Measurements from ENCODE around the gene APMAP. TPM values are rescaled to one million over a fixed set of nuclear protein-coding genes. Genes with fewer than 3 reads are reported as not detected.
"Not testable (repeated sequence)": the region's sequence is repeated elsewhere in the genome, so short reads cannot be mapped to it uniquely, and the experiment has no call there.

Gene APMAP
- total RNA-seq, 1 donor from 2014 or later: 29.7 TPM

DNA sequence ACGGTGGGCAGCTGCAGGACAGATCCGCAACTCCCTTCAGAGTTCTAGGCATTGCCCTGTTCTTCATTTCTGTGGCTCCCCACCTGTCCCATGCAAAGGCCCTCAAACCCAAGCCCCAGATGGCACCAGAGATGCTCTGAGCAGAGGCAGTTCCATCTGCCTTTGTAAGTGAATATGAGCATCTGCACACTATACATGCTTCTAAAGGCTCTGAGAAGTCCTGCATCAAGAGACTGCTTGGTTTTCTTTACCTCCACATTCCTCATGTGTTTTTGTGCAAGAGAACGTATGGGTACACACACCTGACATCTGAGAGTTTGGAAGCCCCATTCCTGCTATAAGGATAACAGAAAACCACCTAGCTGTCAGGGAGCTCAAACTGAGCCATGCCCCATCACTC lies 57.8 kb downstream of the APMAP start:
- Histone ChIP-seq H3K27ac (no peak overlapping the region), H3K27me3 (no peaks in the 10 kb centered on the region), H3K4me1 (peaks cover 6% of the 10 kb centered on the region), H3K9me3 (no peaks in the 10 kb centered on the region), H3K36me3 (no peaks in the 10 kb centered on the region), H3K4me3 (no peak overlapping the region)
- TF ChIP-seq, protein P1, sequence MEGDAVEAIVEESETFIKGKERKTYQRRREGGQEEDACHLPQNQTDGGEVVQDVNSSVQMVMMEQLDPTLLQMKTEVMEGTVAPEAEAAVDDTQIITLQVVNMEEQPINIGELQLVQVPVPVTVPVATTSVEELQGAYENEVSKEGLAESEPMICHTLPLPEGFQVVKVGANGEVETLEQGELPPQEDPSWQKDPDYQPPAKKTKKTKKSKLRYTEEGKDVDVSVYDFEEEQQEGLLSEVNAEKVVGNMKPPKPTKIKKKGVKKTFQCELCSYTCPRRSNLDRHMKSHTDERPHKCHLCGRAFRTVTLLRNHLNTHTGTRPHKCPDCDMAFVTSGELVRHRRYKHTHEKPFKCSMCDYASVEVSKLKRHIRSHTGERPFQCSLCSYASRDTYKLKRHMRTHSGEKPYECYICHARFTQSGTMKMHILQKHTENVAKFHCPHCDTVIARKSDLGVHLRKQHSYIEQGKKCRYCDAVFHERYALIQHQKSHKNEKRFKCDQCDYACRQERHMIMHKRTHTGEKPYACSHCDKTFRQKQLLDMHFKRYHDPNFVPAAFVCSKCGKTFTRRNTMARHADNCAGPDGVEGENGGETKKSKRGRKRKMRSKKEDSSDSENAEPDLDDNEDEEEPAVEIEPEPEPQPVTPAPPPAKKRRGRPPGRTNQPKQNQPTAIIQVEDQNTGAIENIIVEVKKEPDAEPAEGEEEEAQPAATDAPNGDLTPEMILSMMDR (IDR thresholded peaks at IDR 0.05): no peak
- TF ChIP-seq POLR2AphosphoS5 (IDR thresholded peaks at IDR 0.05; ENCODE audit: insufficient read depth in 1 of 2, low read depth in 1 of 2) (no peak), POLR2A (IDR thresholded peaks at IDR 0.05) (no peak)
- peak in 1 of 2 donors; percentile 52 for DNase-seq (ENCODE audit: extremely low spot score in 2 of 2)
- intact Hi-C loops (cut with DNase I): no loop called here

DNA sequence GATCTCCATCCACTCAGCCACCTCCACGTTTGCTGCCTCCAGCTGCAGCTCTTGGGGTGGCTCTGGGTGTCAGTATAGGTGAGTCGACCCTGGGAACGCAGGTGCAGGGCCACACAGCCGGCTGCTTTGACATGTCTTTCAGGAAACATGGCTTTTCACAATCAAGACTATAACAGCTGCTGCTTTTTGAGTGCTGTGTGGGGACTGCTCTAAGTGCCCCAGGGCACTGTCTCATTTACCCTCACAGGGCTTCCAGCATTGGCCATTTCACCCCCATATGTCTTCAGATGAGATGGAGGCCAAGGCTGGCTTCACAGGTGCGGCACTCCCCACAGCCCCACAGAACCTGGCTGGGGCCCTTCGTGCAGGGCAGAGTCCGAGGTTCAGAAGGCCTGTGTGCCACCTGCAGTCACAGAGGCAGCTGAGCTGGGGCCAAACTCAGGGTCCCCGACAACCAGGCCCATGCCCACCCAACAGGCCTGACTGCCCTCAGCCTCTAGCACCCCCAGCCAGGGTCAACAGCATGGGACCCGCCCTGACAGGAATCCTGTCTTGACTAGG lies 58.4 kb downstream of the APMAP start:
- no peak for TF ChIP-seq POLR2A (IDR thresholded peaks at IDR 0.05)
- TF ChIP-seq, protein P1 (IDR thresholded peaks at IDR 0.05): no peak
- no peak for TF ChIP-seq POLR2AphosphoS5 (IDR thresholded peaks at IDR 0.05; ENCODE audit: insufficient read depth in 1 of 2, low read depth in 1 of 2)
- Histone ChIP-seq H3K9me3 (no peaks in the 10 kb centered on the region), H3K4me1 (peaks cover 6% of the 10 kb centered on the region), H3K27me3 (no peaks in the 10 kb centered on the region), H3K4me3 (no peak overlapping the region), H3K27ac (no peak overlapping the region), H3K36me3 (no peaks in the 10 kb centered on the region)
- intact Hi-C loops (cut with DNase I): no loop called here
- DNase-seq (ENCODE audit: extremely low spot score in 2 of 2): peak; percentile 62 to 91

DNA sequence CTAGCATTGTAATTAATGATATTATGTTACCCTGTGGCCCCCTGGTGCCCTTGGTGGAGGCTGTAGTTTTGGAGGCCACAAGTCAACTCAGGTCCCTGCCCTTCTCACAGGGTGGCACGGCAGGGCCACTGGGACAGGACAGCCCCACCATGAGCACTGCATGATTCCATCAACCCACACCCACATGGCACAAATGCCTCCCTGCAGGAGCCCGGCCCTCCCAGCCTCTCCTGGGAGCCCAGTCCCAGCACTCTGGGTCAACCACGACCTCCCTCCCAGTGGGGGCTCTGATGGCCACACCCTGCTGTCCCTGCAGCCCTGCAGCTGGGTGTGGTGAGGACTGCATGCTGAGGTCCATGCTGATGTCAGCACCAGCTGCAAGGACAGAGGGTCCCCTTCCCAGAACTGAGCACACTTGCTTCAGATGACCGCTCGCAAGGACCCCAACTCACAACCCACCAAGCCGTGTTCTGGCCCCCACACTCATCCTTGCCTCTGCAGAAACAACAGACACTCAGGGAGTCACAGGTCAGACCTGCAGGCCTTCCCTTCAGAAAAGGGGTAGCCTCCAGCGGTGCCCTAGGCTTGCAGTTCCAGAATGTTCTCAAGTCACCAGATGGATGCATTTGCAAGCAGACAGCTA lies 59.2 kb downstream of the APMAP start:
- no peaks in the 10 kb centered on the region for H3K36me3 ChIP-seq

DNA sequence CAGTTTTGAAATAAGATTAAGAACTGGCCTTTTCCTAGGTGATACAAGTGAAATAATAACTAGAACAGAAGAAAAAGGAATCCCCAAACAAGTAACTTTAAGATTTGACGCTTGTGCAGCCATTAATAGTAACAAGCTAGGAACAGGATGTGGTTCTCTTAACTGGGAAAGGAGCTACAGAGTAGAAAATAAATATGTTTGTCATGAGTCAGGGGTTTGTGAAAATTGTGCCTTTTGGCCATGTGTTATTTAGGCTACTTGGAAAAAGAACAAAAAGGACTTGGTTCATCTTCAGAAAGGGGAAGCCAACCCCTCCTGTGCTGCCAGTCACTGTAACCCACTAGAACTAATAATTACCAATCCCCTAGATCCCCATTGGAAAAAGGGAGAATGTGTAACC lies 60.7 kb downstream of the APMAP start:
- intact Hi-C loops (cut with DNase I); DNase-seq (ENCODE audit: extremely low spot score in 2 of 2); H3K36me3 ChIP-seq; H3K27ac ChIP-seq; H3K9me3 ChIP-seq; H3K4me1 ChIP-seq; H3K27me3 ChIP-seq; H3K4me3 ChIP-seq: not testable (repeated sequence)

More for the DNA sequence above, 59.2 kb downstream of the APMAP start:
- H3K27ac ChIP-seq: no peak overlapping the region
- no peak overlapping the region for H3K4me3 ChIP-seq
- intact Hi-C loops (cut with DNase I): no loop called here
- no peaks in the 10 kb centered on the region for H3K9me3 ChIP-seq
- DNase-seq (ENCODE audit: extremely low spot score in 2 of 2): peak; percentile 65 to 82
- TF ChIP-seq POLR2A (IDR thresholded peaks at IDR 0.05) (no peak), POLR2AphosphoS5 (IDR thresholded peaks at IDR 0.05; ENCODE audit: insufficient read depth in 1 of 2, low read depth in 1 of 2) (no peak)
- TF ChIP-seq, protein P1 (IDR thresholded peaks at IDR 0.05): no peak
- no peaks in the 10 kb centered on the region for H3K27me3 ChIP-seq
- H3K4me1 ChIP-seq: peaks cover 6% of the 10 kb centered on the region

DNA sequence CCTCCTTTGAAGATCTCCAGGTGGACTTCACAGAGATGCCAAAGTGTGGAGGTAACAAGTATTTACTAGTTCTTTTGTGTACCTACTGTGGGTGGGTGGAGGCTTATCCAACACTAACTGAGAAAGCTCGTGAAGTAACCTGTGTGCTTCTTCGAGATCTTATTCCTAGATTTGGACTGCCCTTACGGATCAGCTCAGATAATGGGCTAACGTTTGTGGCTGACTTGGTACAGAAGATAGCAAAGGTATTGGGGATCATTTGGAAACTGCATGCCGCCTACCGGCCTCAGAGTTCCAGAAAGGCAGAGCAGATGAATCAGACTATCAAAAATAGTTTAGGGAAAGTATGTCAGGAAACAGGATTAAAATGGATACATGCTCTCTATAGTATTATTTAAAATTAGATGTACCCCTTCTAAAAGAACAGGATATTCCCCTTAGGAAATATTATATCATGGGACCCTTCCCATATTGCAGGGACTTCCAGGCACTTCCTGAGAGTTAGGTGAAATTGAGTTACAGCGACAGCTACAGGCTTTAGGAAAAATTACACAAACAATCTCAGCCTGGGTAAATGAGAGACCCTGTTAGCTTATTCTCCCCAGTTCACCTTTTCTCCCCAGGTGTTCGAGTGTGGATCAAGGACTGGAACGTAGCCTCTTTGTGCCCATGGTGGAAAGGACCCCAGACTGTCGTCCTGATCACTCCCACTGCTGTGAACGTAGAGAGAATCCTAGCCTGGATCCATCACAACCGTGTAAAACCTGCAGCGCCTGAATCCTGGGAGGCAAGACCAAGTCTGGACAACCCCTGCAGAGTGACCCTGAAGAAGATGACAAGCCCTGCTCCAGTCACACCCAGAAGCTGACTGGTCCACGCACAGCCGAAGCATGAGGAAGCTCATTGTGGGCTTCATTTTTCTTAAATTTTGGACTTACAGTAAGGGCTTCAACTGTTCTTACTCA lies 61.5 kb downstream of the APMAP start:
- peak; percentile 81 to 95 for DNase-seq (ENCODE audit: extremely low spot score in 2 of 2)
- H3K27ac ChIP-seq: not testable (repeated sequence)
- H3K4me3 ChIP-seq: peak overlapping the region in 1 of 2 donors; percentile 24

DNA sequence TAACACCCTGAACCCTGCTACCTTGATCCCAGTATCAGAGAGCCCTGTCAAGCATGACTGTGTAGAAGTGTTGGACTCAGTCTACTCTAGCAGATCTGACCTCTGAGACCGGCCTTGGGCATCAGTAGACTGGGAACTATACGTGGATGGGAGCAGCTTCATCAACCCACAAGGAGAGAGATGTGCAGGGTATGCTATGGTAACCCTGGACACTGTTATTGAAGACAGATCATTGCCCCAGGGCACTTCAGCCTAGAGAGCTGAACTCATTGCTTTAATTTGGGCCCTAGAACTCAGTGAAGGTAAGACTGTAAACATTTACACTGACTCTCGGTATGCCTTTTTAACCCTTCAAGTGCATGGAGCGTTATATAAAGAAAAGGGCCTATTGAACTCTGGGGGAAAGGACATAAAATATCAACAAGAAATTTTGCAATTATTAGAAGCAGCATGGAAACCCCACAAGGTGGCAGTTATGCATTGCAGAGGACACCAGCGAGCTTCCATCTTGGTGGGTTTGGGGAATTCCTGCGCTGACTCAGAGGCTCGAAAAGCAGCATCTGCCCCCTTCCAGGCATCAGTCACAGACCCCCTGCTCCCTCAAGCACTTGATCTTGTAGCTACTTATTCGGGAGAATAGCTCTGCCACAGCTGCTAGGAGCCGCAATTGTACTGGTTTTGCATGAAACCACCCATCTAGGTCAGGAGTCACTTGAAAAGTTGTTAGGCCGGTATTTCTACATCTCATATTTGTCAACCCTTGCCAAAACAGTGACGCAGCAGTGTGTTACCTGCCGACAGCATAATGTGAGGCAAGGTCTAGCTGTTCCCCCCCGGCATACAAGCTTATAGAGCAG lies 62.5 kb downstream of the APMAP start:
- peak; percentile 86 to 96 for DNase-seq (ENCODE audit: extremely low spot score in 2 of 2)
- H3K9me3 ChIP-seq; H3K36me3 ChIP-seq; intact Hi-C loops (cut with DNase I); H3K27ac ChIP-seq; H3K27me3 ChIP-seq; H3K4me1 ChIP-seq: not testable (repeated sequence)
- peak overlapping the region in 1 of 2 donors; percentile 24 for H3K4me3 ChIP-seq

More for the DNA sequence above, 61.5 kb downstream of the APMAP start:
- H3K27me3 ChIP-seq; intact Hi-C loops (cut with DNase I); H3K36me3 ChIP-seq; H3K9me3 ChIP-seq; H3K4me1 ChIP-seq: not testable (repeated sequence)

DNA sequence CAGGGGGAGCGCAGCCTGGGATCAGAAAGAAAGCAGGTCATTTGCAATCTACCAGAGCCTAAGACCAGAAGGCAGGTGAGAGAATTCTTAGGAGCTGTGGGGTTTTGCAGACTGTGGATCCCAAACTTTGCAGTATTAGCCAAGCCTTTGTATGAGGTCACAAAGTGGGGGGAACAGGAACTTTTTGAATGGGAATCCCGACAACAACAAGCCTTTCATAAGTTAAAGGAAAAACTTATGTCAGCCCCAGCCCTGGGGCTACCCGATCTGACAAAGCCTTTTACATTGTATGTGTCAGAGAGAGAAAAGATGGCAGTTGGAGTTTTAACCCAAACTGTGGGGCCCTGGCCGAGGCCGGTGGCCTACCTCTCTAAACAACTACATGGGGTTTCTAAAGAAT lies 63.3 kb downstream of the APMAP start:
- H3K36me3 ChIP-seq; intact Hi-C loops (cut with DNase I); H3K27me3 ChIP-seq; DNase-seq (ENCODE audit: extremely low spot score in 2 of 2); H3K27ac ChIP-seq; H3K4me3 ChIP-seq; H3K9me3 ChIP-seq; H3K4me1 ChIP-seq: not testable (repeated sequence)

DNA sequence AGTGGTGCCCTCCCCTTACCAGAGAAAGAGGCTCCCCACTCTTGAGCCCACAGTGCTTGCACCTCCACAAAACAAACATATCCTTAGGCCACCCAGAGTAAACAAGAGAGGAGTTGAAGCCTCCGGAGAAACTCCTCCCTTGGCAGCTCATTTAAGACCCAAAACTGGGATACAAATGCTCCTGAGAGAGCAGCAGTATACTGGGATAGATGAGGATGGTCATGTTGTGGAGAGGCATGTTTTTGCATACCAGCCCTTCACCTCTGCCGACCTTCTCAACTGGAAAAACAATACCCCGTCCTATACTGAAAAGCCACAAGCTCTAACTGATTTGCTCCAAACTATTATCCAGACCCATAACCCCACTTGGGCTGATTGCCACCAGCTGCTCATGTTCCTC lies 71.8 kb downstream of the APMAP start:
- intact Hi-C loops (cut with DNase I); H3K4me3 ChIP-seq; H3K9me3 ChIP-seq; H3K36me3 ChIP-seq; DNase-seq (ENCODE audit: extremely low spot score in 2 of 2); H3K27ac ChIP-seq; H3K27me3 ChIP-seq; H3K4me1 ChIP-seq: not testable (repeated sequence)

DNA sequence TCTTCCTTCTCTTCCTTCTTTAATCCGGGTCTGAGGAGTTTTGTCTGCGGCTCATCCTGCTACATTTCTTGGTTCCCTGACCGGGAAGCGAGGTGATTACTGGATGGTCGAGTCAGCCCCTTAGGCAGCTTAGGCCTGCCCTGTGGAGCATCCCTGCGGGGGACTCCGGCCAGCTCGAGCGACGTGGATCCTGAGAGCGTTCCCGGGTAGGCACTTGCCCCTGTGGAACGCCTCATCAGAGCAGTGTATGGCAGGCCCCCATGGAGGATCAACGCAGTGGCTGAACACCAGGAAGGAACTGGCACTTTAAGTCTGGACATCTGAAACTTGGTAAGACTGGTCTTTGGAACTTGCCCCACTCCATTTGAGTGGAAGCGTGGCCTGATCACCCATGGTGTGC lies 72.9 kb downstream of the APMAP start:
- not testable (repeated sequence) for H3K36me3 ChIP-seq; H3K4me1 ChIP-seq; H3K9me3 ChIP-seq; DNase-seq (ENCODE audit: extremely low spot score in 2 of 2); H3K27ac ChIP-seq; H3K4me3 ChIP-seq; H3K27me3 ChIP-seq
- intact Hi-C loops (cut with DNase I): loop anchor here (5.0 kb wide), 1 partner anchor 617 kb away; no protein-coding TSS in a partner anchor
